ENCODE data around the gene SUZ12.
"Not testable (repeated sequence)": the region's sequence is repeated elsewhere in the genome, so short reads cannot be mapped to it uniquely, and the experiment has no call there.

SUZ12 gene

GRCh38 chr17:31936615-31937609 is at the start of gene SUZ12:
Gene SUZ12 (plus strand): TSS chr17:31937007. CDS start chr17:31937247, 240 bp downstream.
- DNase-seq (ENCODE audit: low read depth, low spot score): peak; percentile 37

DNA sequence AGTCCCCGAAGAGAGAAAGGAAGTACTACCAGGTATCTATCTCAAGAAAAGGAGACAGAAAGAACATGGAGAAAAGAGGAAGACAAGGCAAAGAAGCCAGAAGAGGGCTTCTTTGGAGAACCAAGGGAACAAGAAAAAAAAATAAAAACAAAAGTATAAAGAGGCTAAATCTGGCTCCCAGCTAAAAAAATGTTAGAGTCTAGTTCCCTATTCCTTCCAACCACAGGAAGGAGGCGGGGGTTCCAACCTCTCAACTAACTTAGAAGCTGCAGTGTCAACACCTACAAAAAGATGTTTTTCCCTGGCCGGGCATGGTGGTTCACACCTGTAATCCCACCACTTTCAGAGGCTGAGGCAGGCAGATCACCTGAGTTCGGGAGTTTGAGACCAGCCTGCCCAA is 48.7 kb upstream of the SUZ12 start:
- DNase-seq (ENCODE audit: low read depth, low spot score): no peak

DNA sequence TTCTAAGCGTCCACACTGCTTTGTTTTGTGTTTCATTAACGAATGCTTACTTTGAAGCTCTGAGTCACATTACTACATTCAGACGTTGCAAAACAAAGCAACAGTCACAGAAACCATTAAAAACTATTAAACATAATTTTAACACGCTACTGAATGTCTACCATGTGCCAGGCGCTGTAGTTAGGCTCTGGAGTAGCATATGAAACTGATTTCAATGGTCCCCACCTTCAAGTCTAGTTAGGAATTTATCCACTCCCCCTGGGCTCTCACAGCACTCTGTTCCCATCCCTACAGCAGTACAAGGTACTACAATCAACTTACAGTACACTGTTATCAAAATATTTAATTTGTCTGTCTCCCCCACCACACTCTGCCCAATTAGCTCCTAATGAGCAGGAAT is 35.9 kb upstream of the SUZ12 start:
- DNase-seq (ENCODE audit: low read depth, low spot score): no peak

- DNase-seq (ENCODE audit: low read depth, low spot score): no peak
Observed at GRCh38 chr17:31902693-31903092, 34.1 kb upstream of the SUZ12 start.

GRCh38 chr17:31903401-31903800 is 33.4 kb upstream of the SUZ12 start:
- no peak for DNase-seq (ENCODE audit: low read depth, low spot score)

DNA sequence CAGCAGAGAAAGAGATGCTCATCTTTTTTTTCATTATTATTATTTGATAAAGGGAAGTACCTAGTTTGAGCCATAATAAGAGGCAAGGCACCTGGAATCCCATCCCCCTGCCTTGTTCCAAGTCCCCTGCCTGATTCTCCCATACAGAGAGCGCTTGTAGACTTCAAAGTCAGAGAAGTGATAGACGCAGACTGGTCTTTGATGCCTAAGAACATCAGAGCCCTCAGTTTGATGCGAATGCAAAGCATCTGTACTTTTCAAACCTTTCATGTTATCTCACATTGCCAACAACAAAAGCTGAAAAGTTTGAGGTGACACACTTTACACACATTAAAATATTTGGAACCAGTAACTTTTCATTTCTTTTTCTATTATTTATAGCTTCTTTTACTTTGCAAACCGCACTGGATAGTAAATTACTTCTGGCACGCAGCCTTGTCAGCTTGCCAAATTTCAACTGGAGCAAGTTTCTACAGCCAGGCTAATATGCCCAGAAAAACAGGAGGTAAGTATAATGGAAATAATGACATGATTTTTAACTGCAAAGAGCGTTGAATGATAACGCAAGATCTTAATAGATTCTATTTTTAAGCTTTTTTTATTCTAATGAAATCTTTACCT is 29.4 kb upstream of the SUZ12 start:
- no peak for DNase-seq (ENCODE audit: low read depth, low spot score)

DNA sequence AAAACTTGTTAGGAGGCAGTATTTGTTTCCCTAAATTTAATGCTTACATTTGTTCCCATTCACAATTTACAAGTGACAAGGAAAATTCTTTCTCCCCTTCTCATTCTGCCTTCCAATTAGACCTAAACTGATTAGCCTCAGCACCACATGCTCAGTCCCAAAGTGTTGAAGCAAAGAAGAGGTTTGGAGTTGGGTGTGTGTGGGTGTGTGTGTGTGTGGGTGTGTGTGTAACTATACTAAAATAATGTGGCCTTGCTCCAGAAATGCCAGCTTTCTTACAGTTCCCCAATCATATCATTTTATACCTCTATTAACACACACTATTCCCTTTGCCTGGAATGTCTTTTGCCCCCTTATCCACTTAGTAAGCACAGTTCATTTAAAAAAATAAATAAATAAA is 28.4 kb upstream of the SUZ12 start:
- no peak for DNase-seq (ENCODE audit: low read depth, low spot score)

GRCh38 chr17:31912705-31913104 is 24.1 kb upstream of the SUZ12 start:
- not testable (repeated sequence) for DNase-seq (ENCODE audit: low read depth, low spot score)

DNA sequence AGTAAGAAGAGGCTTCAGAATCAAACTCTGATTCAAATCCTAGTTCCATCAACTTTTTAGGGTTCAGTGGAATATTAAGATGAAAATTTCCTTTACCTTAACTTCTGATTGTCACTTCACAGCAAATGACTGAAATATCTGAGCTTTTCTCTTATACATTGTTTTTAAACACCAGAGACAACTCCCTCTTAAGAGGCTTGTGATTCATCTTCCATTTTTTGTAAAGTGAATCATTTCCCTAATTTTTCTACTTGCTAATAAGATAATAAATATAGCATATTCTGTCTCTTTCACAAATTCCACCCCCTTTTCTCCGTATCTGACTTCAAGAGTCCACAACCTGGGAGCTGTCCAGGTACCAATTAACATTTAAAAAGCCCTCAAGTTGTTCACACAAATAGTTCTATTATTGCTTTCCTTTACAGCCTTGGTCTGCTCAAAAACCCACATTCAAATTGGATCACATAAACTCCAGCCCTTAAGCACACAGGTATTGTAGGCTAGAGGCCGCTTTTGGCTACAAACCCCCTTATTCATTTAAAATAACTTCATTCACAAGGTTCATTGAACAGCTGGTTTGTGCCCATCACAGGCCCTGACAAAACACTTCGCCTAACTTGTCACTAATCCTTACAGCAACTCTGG is 21.2 kb upstream of the SUZ12 start:
- no peak for DNase-seq (ENCODE audit: low read depth, low spot score)

- DNase-seq (ENCODE audit: low read depth, low spot score): no peak
Observed at GRCh38 chr17:31916491-31917064, 20.2 kb upstream of the SUZ12 start.

- no peak for DNase-seq (ENCODE audit: low read depth, low spot score)
Observed at GRCh38 chr17:31917065-31917529, 19.7 kb upstream of the SUZ12 start.

DNA sequence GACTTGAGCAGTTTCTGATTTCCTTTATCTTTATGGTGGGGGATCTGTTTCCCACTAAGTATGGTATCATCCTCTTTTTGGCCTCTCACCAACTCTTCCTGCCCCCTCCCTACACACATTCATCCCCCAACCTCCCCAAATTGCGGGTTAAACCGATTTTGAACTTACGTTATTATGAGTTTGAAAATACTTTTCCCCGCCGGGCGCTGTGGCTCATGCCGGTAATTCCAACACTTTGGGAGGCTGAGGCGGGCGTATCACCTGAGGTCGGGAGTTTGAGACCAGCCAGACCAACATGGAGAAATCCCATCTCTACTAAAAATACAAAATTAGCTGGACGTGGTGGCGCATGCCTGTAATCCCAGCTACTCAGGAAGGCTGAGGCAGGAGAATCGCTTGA is 19.1 kb upstream of the SUZ12 start:
- not testable (repeated sequence) for DNase-seq (ENCODE audit: low read depth, low spot score)

DNA sequence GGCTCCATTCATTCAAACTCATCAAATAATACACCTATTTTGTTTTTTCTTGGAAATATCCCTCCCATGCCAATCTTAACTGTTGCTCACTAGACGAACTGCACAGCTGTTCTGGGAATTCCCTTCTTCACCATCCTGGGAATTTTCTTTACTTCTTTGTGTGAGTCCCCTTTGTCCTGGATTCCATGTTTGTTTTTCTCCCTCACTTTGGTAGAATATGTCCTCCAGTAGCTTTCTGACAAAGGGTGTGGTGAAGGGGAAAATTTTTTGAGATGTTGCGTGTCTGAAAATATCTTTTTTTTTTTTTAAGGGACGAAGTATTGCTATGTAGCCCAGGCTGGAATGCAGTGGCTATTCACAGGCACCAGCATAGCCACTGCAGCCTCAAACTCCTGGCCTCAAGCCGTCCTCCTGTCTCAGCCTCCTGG is 18.1 kb upstream of the SUZ12 start:
- no peak for DNase-seq (ENCODE audit: low read depth, low spot score)

DNA sequence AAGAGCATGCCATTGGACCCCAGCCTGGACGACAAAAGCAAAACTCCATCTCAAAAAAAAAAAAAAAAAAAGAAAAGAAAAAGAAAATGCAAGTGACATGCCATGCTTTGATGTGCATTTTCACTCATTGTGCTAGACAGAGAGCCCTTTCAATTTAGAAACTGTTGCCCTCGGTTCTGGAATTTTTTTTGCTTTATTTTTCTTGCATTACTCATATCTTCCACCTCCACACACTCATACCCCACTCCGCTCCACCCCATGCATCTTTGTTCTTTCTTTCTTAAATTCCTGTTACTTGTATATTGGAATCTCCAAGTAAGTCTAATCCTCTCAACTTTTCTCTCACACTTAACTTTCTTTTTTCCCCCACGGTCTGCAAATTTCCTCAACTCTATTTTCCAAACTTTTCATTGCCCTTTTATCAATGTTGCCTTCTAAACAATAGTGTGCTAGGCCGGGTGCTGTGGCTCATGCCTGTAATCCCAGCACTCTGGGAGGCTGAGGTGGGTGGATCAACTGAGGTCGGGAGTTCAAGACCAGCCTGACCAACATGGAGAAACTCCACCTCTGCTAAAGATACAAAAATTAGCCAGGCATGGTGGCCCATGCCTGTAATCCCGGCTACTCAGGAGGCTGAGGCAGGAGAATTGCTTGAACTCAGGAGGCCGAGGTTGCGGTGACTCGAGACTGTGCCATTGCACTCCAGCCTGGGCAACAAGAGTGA is 16.8 kb upstream of the SUZ12 start:
- DNase-seq (ENCODE audit: low read depth, low spot score): no peak

- no peak for DNase-seq (ENCODE audit: low read depth, low spot score)
Observed at GRCh38 chr17:31926100-31926729, 10.6 kb upstream of the SUZ12 start.

DNA sequence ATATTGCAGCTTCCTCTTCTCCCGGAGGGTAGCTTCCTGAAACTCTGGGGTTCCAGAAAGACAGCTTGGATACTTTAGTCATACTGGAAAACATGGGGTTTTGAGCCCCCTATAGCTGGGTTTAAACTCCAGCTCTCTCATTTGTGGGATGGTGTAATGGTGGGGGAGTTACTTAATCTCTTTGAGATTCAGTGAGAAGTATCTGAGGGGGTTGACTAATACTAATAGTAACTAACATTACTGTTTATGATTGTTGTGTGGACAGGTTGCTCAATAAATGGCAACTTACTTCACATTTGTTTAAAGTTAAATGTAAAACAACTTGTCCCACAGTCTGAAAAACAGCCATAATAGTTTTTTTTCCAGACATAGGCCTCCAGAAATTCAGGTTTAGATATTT is 5.1 kb upstream of the SUZ12 start:
- DNase-seq (ENCODE audit: low read depth, low spot score): no peak

DNA sequence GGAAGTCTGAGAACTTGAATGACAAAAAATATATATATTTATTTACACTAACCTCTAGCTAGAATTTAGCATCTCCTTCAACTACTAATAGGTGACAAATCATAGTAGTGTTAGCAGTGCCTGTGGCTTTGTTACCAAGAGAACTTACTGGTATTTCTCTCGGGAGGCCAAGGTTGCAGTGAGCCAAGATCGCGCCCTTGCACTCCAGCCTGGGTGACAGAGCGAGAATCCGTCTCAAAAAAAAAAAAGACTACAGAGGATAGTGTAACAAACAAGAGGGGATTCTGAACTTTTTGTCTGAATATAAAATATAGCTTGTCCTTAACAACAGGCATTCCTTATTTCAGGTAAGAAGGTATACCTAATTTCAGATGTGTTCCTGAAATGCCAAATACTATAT is 1.3 kb upstream of the SUZ12 start:
- DNase-seq (ENCODE audit: low read depth, low spot score): no peak

DNA sequence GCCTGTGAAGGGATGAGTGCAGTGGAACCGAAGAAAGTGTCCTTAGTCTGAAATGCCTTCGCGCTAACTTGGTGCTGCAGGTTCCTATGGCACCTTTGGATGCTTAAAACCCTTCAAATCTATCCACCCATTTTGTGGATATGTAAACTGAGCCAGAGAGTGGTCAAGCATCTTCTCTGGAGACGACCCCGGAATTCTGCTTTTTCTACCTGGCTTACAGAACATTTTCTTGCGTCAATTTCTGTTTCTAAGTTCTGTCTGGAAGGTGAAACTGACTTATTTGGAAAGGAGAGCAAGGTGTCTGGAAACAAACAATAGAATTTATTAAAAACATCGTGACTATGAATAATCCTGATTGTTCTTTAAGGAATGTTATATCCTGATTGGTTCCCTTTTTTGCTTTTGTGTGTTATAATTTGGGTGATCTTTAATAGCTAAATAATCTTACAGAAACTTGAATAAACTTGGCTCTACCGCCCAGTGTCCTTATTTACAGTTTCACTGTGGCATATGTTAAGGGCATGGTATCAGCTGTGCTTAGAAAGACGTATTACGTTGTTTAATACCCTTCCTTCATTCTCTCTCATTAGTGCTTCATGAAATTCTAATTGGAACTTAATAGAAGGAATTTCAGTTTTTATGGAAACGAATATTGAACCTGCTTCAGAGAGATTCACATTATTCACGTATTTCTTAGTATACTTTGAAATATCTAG is 1.3 kb downstream of the SUZ12 start:
- DNase-seq (ENCODE audit: low read depth, low spot score): not testable (repeated sequence)

DNA sequence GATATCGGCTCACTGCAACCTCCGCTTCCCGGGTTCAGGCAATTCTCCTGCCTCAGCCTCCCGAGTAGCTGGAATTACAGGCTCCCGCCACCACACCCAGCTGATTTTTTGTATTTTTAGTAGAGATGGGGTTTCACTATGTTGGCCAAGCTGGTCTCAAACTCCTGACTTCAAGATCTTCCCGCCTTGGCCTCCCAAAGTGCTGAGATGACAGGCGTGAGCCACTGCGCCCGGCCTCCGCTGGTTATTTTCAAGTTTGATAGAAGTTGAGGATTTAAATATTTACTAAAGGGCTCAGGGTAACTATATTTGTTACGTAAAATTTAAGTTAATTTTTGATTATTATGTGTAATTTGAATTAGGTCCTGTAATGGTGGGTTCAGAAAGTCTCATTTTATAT is 5.1 kb downstream of the SUZ12 start:
- not testable (repeated sequence) for DNase-seq (ENCODE audit: low read depth, low spot score)

- not testable (repeated sequence) for DNase-seq (ENCODE audit: low read depth, low spot score)
Observed at GRCh38 chr17:31942396-31942795, 5.6 kb downstream of the SUZ12 start.
